NCI-H526 treated with DMSO at 0.1 percent for 48 hours (cell line): Measurements from ENCODE around the gene HK2.
"Not testable (repeated sequence)": the region's sequence is repeated elsewhere in the genome, so short reads cannot be mapped to it uniquely, and the experiment has no call there.

Source experiments
- DNase-seq: peaks from one replicate; lab custom pipeline; 2025; lab: John Stamatoyannopoulos, UW

Gene HK2

GRCh38 chr2:74895001-74895400 lies 61.1 kb downstream of the HK2 start:
- DNase-seq, result no peak

- no peak for DNase-seq
Observed at GRCh38 chr2:74896232-74896631, 62.3 kb downstream of the HK2 start.

DNA sequence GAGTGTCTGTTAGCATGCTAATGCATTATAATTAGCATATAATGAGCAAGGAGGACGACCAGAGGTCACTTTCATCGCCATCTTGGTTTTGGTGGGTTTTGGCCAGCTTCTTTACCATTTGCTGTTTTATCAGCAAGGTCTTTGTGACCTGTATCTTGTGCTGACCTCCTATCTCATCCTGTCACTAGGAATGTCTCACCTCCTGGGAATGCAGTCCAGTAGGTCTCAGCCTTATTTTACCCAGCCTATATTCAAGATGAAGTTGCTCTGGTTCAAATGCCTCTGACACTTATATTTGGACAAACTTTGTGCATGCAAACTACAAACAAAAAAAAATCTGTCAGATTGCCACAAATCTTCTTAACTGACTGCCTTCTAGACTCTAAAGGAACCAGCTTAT lies 66.3 kb downstream of the HK2 start:
- DNase-seq, result not testable (repeated sequence)

DNA sequence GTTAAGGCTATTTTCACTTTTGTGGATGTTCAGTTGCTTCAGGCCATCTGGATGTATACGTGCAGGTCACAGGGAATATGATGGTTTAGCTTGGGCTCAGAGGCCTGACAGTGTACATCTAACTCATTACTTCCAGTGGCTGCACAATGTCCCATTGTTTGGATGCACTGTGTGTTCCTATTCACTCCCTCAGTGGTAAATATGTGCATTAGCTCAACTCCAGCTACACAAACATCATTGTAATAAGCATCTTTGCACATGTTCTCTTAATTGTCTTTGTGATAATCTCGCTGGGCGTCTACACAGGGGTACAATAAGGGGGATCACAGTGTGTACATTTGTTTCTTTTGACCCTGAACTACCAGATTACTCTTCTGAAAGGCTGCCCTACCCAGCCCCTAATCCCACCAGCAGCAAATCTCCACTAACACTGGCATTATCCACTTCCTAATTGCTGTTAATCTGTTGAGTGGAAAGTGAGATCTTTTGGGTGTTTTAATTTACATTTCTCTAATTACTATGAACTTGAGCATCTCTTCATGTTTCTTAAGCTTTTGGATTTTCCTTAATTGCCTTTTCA lies 68.4 kb downstream of the HK2 start:
- DNase-seq, result peak; percentile 30

DNA sequence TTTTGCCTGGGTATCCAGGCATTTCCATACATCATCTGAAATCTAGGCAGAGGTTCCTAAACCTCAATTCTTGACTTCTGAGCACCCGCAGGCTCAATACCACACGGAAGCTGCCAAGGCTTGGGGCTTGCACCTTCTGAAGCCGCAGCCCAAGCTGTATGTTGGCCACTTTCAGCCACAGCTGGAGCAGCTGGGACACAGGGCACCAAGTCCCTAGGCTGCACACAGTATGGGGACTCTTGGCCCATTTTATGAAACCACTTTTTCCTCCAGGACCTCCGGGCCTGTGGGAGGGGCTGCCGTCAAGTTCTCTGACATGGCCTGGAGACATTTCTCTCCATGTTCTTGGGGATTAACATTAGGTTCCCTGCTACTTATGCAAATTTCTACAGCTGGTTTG lies 72.5 kb downstream of the HK2 start:
- no peak for DNase-seq

GRCh38 chr2:74907560-74907959 lies 73.6 kb downstream of the HK2 start:
- DNase-seq, result not testable (repeated sequence)

- peak; percentile 29 for DNase-seq
Observed at GRCh38 chr2:74908748-74909444, 75.0 kb downstream of the HK2 start.

- DNase-seq, result no peak
Observed at GRCh38 chr2:74910245-74910644, 76.3 kb downstream of the HK2 start.

DNA sequence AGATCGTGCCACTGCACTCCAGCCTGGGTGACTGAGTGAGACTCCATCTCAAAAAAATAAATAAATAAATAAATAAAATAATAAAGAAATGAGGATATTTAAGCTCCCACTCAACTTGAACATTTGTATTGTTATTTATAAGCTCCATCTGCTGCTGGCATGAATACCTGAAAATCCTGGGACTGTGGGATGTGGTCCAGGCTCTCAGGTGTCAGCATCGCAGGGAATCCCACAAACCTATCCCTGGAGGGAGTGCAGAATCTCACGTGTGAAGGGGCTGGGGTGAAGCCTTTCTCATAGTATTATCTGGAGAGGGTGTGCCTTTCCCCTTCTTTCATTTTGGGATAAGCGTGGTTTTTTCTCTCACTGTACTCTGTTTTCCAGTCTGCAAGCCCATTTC lies 77.1 kb downstream of the HK2 start:
- DNase-seq, result no peak

DNA sequence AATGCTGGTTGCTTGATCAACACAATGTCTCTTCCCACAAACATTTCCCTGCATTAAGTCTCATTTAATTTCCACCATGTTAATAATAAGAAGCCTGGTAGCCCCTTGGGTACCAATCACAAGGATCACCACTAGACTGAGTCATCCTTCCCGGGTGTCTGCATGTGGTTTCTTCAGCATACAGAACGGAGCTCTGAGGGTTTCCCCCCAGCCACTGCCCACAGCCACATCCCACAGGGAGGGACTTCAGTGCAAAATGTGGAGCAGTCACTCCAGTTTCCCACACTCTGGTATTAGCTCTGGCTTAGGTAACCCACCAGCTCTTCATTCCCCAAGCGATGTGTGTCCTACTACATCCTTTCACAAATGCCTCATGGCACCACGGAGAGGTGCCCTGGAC lies 81.8 kb downstream of the HK2 start:
- DNase-seq, result no peak

DNA sequence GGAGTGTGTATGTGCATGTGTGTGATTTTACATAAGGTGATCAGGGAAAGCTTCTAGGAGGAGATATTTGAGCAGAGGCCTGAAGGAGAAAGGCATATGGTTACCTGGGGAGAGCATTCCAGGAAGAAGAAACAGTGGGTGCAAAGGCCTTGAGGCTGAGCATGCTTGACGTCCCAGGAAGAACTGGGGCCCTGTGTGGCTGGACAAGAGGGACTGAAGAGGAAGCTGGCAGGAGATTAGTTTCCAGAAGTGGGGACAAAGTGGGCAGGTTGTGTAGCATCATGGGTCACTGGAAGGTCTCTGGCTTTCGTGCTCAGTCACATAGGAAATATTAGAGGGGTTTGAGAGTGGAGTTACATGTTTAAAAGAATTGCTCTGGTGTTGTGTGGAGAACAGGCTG lies 82.5 kb downstream of the HK2 start:
- DNase-seq, result no peak

DNA sequence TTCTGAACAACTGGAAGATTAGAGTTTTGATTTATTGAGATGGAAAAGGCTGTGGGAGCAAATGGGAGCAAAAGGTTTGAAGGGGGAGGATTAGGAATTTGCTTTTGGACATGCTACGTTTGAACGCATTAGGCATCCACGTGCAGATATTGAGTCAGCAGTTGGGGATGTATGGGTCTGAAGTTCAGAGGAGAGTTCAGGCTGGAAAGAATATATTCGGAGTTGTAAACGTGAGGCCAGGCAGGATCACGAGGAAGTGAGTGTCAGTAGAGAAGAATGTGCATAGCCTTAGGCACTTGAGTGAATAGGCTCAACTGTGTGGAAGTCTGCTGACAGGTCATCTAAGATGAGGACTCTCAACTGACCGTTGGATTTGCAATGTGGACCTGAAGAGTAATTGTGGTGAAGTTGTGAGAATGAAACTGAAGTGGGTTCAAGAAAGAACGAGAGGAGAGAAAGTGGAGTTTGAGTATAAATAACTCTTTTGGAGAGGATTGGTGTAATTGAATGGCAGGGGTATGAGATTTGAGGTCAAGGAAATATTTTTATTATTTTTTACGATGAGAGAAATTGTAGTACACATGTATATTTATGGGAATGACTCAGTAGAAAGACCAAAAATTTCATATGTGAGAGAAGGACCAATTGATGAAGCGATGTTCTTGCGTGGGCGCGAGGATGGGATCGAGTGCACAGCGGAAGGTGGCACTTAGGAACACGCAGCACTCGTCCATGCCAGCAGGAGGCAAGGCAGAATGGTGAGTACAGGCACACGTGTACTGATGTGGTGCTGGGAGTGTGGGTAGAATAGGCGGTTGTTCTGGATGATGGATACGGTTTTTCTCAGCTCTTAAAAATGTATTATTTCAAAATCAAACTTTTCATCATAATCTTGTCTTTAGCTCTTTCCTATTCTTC lies 84.0 kb downstream of the HK2 start:
- DNase-seq, result no peak

- peak; percentile 41 for DNase-seq
Observed at GRCh38 chr2:74919827-74920226, 85.9 kb downstream of the HK2 start.

DNA sequence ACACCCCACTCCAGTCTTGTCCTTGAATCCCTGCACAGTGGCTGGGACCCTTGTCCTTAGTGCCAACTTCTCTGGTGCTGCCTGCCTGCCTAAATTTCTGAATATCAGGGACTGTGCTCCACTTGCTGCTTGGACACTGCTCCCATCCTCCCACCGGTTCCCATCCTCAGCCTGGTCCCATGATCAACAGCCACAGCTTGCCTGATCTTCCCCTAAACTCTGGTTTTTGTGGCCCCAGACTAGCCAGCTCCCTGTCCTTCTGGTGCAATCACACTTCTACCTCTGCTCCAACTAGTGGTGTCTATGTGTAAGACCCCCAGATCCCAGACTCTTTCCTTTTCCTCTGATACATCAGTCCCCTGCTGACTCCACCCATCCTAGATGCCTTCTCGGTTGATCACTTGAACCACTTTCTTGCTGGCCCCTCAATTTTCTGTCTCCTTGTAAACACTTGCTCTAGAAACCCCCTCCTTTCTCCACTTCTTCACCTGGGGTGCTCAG lies 87.4 kb downstream of the HK2 start:
- DNase-seq, result no peak

GRCh38 chr2:74922592-74923227 lies 88.8 kb downstream of the HK2 start:
- no peak for DNase-seq

DNA sequence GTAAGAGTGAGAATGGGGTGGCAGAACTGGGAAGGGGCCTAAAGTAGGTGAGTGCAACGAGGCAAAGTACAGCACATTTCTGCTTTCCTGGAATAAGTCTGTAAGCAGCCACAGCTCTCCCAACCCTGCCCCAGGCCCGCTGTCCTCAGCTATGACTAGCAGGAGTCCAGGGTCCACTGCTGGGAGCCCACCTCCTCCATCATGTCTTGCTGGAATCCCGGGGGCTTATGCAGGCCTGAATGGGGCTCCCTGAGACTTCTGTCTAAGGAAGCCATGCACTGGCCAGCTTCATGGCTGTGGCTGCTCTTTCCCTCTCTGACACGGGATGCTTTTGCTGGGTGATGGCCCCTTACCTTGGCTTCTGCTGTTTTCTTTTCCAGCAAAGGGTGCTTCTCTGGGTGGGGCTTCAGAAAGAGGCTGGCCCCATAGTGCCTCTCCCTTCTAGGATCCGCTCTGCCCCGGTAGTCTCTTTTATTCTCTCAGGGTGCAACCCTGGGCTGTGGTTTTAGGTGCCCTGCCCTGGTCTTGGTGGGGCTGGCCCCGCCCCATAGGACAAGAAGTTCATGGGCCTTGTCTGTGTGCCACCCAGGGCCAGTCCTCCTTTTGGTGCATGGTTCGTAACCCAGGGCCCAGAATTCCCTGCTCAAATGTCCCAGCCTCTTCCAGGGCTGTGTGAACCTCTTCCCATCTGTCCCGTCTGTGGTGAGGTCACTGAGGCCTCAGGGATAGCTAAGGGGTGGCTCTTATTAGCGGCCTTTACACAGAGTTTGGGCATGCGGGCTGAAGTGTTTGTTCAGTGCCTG lies 90.7 kb downstream of the HK2 start:
- DNase-seq, result no peak

- DNase-seq, result no peak
Observed at GRCh38 chr2:74925361-74925786, 91.4 kb downstream of the HK2 start.

GRCh38 chr2:74927621-74928020 lies 93.7 kb downstream of the HK2 start:
- DNase-seq, result no peak

- no peak for DNase-seq
Observed at GRCh38 chr2:74930811-74931486, 97.0 kb downstream of the HK2 start.

DNA sequence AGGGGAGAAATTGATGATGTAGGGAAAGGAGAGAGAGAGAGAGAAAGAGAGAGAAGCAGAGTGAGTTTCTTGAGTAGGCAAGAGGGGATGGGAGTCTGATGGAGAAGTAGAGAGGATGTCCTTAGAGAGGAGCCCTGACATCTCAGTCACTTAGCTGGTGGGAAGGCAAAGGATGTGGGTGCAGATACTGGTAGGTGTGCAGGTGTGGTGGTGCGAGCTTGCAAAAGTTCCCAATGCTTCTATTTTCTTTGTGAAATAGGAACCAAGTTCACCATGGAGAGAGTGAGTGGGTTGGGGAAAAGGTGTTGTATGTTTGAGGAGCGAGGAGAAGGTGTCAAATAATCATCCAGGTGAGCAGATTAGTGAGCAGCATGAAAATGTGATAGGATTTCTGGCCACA lies 98.0 kb downstream of the HK2 start:
- no peak for DNase-seq

GRCh38 chr2:74935975-74936391 lies 102.1 kb downstream of the HK2 start:
- no peak for DNase-seq
